ENCODE data around the gene AHSG. TPM values are rescaled to one million over a fixed set of nuclear protein-coding genes. Genes with fewer than 3 reads are reported as not detected.
"Not testable (repeated sequence)": the region's sequence is repeated elsewhere in the genome, so short reads cannot be mapped to it uniquely, and the experiment has no call there.

AHSG gene, protein sequence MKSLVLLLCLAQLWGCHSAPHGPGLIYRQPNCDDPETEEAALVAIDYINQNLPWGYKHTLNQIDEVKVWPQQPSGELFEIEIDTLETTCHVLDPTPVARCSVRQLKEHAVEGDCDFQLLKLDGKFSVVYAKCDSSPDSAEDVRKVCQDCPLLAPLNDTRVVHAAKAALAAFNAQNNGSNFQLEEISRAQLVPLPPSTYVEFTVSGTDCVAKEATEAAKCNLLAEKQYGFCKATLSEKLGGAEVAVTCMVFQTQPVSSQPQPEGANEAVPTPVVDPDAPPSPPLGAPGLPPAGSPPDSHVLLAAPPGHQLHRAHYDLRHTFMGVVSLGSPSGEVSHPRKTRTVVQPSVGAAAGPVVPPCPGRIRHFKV
- 0.15 TPM for polyA plus RNA-seq (2013, experiment 1 of 2)
- polyA plus RNA-seq (2013, experiment 2 of 2) = 0.11 TPM

DNA sequence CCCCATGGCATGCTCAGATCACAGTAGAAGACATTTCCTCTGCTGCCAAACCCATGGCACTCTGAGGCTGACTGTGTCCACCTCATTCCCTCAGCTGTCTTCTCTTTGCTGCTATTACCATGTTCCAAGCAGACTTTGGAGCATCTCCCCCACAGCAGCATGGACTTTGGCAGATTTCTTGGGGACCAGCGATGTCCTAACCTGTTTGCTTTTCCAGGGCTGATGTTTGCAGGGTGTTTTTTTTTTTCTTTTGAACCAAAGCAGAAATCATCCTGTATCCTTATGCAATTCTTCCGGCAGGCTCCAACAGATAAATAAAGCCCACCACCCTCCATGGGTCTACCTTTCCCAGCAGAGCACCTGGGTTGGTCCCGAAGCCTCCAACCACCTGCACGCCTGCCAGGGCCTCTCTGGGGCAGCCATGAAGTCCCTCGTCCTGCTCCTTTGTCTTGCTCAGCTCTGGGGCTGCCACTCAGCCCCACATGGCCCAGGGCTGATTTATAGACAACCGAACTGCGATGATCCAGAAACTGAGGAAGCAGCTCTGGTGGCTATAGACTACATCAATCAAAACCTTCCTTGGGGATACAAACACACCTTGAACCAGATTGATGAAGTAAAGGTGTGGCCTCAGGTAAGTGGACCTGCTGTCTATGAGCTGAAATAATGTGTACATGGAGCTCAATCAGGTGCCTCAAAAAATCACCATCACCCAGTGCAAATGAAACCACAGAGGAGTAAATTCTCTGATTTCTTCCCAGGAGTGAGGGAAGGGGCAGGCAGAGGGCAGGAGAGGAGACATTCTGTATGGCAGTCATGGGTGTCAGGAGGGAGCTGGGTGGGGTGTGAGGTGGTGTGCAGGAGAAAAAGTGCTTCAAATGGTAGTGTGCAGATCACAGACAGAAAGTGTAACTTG is at the start of gene AHSG:
Gene AHSG, plus strand, starts transcription at position 340 of the 916 bp plus-strand sequence. Its CDS starts 82 bp downstream, at position 422.
- Histone ChIP-seq H3K4me1 (ENCODE audit: control insufficient read depth, low read depth, low read length) (no peaks in the 10 kb centered on the region), H2BK15ac (replicated peaks; ENCODE audit: low read depth) (no peak within 1 kb of the TSS), H2BK5ac (ENCODE audit: low read length) (no peak within 1 kb of the TSS), H3K4ac (ENCODE audit: low read depth, low read length) (no peak within 1 kb of the TSS), H3K27ac (ENCODE audit: low read depth, low read length) (no peak within 1 kb of the TSS), H3K27me3 (ENCODE audit: insufficient read depth, low read length, poor library complexity) (no peaks in the 10 kb centered on the region), H3K36me3 (ENCODE audit: control insufficient read depth, insufficient read depth, low read length) (no peaks in the 10 kb centered on the region), H3K79me1 (ENCODE audit: low read length) (no peaks in the 10 kb centered on the region), H3K9ac (ENCODE audit: low read length) (no peak within 1 kb of the TSS), H3K4me2 (ENCODE audit: low read length) (no peak within 1 kb of the TSS), H3K56ac (ENCODE audit: low read length) (peak within 1 kb of the TSS; percentile 5), H3K4me3 (ENCODE audit: low read length) (no peak within 1 kb of the TSS), H3K18ac (ENCODE audit: low read length) (no peak within 1 kb of the TSS), H4K5ac (ENCODE audit: low read length) (no peak within 1 kb of the TSS), H2AK5ac (ENCODE audit: low read length) (no peak within 1 kb of the TSS), H3K23ac (ENCODE audit: low read length) (no peak within 1 kb of the TSS), H3K79me2 (ENCODE audit: control insufficient read depth, insufficient read depth, low read length) (no peaks in the 10 kb centered on the region), H2BK120ac (ENCODE audit: low read depth, low read length) (no peak within 1 kb of the TSS), H4K8ac (ENCODE audit: low read depth, low read length) (no peak within 1 kb of the TSS)
- DNase-seq = no peak
- no CpG with 5 or more reads among the region's 7 CpGs for WGBS (ENCODE audit: extremely low coverage, insufficient coverage, low lambda C conversion rate)

DNA sequence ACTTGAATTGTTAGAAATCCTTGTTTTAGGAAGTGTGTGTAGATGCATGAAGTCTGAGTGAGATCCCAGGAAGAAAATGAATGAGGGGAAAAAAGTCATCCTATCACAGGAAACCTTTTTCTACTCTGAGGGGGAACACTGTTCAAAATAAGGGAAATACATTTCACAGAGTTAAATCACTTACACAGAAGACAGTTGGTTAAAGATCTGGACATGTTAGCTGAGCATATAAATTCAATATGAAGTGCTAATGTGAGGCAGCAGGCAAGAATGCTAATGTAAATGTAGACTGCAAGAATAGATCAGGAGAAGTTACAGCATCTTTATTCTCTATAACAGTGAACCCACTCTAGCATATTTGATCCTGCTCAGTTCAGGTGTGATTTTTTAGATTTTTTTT is 48.3 kb upstream of the AHSG start:
- no peak overlapping the region for H3K23ac ChIP-seq (ENCODE audit: low read length)
- H3K18ac ChIP-seq (ENCODE audit: low read length) = no peak overlapping the region
- no peak overlapping the region for H3K27ac ChIP-seq (ENCODE audit: low read depth, low read length)
- no peak overlapping the region for H3K4me3 ChIP-seq (ENCODE audit: low read length)
- no peak overlapping the region for H4K5ac ChIP-seq (ENCODE audit: low read length)
- no peak overlapping the region for H2BK120ac ChIP-seq (ENCODE audit: low read depth, low read length)
- DNase-seq = no peak
- H3K79me1 ChIP-seq (ENCODE audit: low read length) = no peaks in the 10 kb centered on the region
- H3K9ac ChIP-seq (ENCODE audit: low read length) = no peak overlapping the region
- H3K79me2 ChIP-seq (ENCODE audit: control insufficient read depth, insufficient read depth, low read length) = peaks cover 2% of the 10 kb centered on the region
- no peak overlapping the region for H2BK5ac ChIP-seq (ENCODE audit: low read length)
- no peak overlapping the region for H2BK15ac ChIP-seq (replicated peaks; ENCODE audit: low read depth)
- no peak overlapping the region for H3K4ac ChIP-seq (ENCODE audit: low read depth, low read length)
- H3K56ac ChIP-seq (ENCODE audit: low read length) = no peak overlapping the region
- H2AK5ac ChIP-seq (ENCODE audit: low read length) = no peak overlapping the region
- no peaks in the 10 kb centered on the region for H3K27me3 ChIP-seq (ENCODE audit: insufficient read depth, low read length, poor library complexity)
- H3K36me3 ChIP-seq (ENCODE audit: control insufficient read depth, insufficient read depth, low read length) = no peaks in the 10 kb centered on the region
- peaks cover 2% of the 10 kb centered on the region for H3K4me1 ChIP-seq (ENCODE audit: control insufficient read depth, low read depth, low read length)
- no peak overlapping the region for H3K4me2 ChIP-seq (ENCODE audit: low read length)
- no peak overlapping the region for H4K8ac ChIP-seq (ENCODE audit: low read depth, low read length)

DNA sequence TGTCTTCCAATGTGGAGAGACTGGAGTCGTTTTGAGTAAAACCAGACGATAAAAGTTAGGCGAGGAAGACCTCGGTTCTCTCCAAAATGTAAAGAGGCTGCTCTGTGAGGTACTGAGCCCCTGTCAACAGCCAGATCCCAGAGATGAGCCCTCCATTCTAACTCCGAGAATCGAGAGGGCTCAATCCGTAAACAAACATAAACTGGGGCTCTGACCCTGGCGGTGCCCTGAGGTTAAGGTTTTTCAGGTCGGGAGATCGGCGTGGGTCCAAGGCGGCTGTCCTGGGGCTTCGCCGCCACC is 46.1 kb upstream of the AHSG start:
- Histone ChIP-seq H3K4me2 (ENCODE audit: low read length) (peak overlapping the region; percentile 91), H4K8ac (ENCODE audit: low read depth, low read length) (no peak overlapping the region), H4K5ac (ENCODE audit: low read length) (peak overlapping the region; percentile 39), H3K56ac (ENCODE audit: low read length) (peak overlapping the region; percentile 99), H3K9ac (ENCODE audit: low read length) (peak overlapping the region; percentile 99), H2BK120ac (ENCODE audit: low read depth, low read length) (no peak overlapping the region), H3K36me3 (ENCODE audit: control insufficient read depth, insufficient read depth, low read length) (no peaks in the 10 kb centered on the region), H3K27me3 (ENCODE audit: insufficient read depth, low read length, poor library complexity) (no peaks in the 10 kb centered on the region), H3K23ac (ENCODE audit: low read length) (no peak overlapping the region), H3K4me3 (ENCODE audit: low read length) (peak overlapping the region; percentile 97), H3K4me1 (ENCODE audit: control insufficient read depth, low read depth, low read length) (peaks cover 2% of the 10 kb centered on the region), H3K79me1 (ENCODE audit: low read length) (peaks cover 5% of the 10 kb centered on the region), H2BK15ac (replicated peaks; ENCODE audit: low read depth) (no peak overlapping the region), H3K79me2 (ENCODE audit: control insufficient read depth, insufficient read depth, low read length) (peaks cover 11% of the 10 kb centered on the region), H3K4ac (ENCODE audit: low read depth, low read length) (no peak overlapping the region), H3K18ac (ENCODE audit: low read length) (peak overlapping the region; percentile 20), H2BK5ac (ENCODE audit: low read length) (no peak overlapping the region), H3K27ac (ENCODE audit: low read depth, low read length) (peak overlapping the region; percentile 87), H2AK5ac (ENCODE audit: low read length) (no peak overlapping the region)
- no peak for DNase-seq
- no CpG with 5 or more reads among the region's 14 CpGs for WGBS (ENCODE audit: extremely low coverage, insufficient coverage, low lambda C conversion rate)

DNA sequence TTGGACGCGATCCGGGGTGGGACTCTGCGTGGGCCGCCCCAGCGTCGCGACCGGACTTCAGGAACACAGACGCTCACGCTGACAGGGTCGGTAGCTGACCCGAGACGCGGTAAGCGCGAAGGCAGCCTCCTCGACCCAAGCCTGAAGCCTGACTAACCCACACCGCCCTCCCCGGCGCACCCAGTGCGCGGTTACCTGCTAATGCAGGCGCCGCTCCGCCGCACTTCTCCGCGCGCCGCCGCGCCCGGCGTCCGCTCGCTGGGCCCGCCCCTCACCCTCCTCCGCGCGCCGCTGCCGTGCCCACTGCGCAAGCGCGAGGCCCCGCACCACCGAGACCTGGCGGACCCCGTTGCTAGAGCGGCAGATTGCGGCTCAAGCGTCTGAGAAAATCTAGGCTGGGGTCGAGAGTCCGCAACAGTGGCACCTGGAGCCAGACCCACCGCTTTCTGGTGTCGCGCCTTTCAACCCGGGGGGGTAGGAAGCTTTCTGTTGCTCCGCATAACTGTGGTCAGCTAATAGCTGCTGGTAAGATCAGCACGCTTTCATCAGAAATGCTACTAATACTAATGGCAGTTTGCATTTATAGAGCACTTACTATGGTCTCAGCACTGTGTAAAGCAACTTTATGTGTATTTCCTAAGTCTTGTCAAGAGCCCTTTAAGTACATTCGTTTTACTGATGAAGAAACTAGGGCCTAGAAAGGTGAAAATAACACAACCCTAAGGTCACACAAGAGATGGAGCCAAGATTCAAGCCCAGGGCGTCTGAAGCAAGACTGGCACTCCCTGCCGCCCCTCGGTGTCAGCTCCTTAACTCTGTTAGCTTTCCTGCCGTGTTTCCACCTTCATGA is 45.6 kb upstream of the AHSG start, which contains the start of gene TBCCD1:
Gene TBCCD1, minus strand, starts transcription at position 268 of the 850 bp plus-strand sequence. CDS start 3,010 bp downstream, outside the sequence.
- peak within 1 kb of the TSS; percentile 87 for H3K27ac ChIP-seq (ENCODE audit: low read depth, low read length)

DNA sequence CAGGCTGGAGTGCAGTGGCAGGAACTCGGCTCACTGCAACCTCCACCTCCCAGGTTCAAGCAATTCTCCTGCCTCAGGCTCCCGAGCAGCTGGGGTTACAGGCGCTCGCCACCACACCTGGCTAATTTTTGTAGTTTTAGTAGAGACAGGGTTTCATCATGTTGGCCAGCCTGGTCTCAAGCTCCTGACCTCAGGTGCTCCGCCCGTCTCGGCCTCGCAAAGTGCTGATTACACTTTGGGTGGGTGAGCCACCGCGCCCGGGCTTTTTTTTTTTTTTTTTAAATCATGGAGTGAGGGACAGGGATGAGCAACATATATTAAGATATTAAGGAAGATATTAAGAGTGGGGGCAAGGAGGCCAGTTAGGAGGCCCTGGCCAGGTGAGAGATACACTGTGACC is 43.5 kb upstream of the AHSG start:
- H2BK120ac ChIP-seq (ENCODE audit: low read depth, low read length); H3K79me1 ChIP-seq (ENCODE audit: low read length); H3K27me3 ChIP-seq (ENCODE audit: insufficient read depth, low read length, poor library complexity); H3K18ac ChIP-seq (ENCODE audit: low read length); H2BK15ac ChIP-seq (replicated peaks; ENCODE audit: low read depth); H3K4me3 ChIP-seq (ENCODE audit: low read length); H3K4me2 ChIP-seq (ENCODE audit: low read length); H3K23ac ChIP-seq (ENCODE audit: low read length); H4K5ac ChIP-seq (ENCODE audit: low read length); H3K36me3 ChIP-seq (ENCODE audit: control insufficient read depth, insufficient read depth, low read length); DNase-seq; H3K27ac ChIP-seq (ENCODE audit: low read depth, low read length); H3K56ac ChIP-seq (ENCODE audit: low read length); H3K4me1 ChIP-seq (ENCODE audit: control insufficient read depth, low read depth, low read length); H2BK5ac ChIP-seq (ENCODE audit: low read length); H3K4ac ChIP-seq (ENCODE audit: low read depth, low read length); H4K8ac ChIP-seq (ENCODE audit: low read depth, low read length); H2AK5ac ChIP-seq (ENCODE audit: low read length): not testable (repeated sequence)
- Histone ChIP-seq H3K9ac (ENCODE audit: low read length) (peak overlapping the region; percentile 72), H3K79me2 (ENCODE audit: control insufficient read depth, insufficient read depth, low read length) (peaks cover 12% of the 10 kb centered on the region)
- WGBS (ENCODE audit: extremely low coverage, insufficient coverage, low lambda C conversion rate) = no CpG with 5 or more reads among the region's 11 CpGs

More for the DNA sequence above, 45.6 kb upstream of the AHSG start, which contains the start of gene TBCCD1:
- peaks cover 5% of the 10 kb centered on the region for H3K79me1 ChIP-seq (ENCODE audit: low read length)
- H2BK5ac ChIP-seq (ENCODE audit: low read length) = peak within 1 kb of the TSS; percentile 62
- H3K56ac ChIP-seq (ENCODE audit: low read length) = peak within 1 kb of the TSS; percentile 99
- no peak within 1 kb of the TSS for H2BK120ac ChIP-seq (ENCODE audit: low read depth, low read length)
- no peak within 1 kb of the TSS for H3K23ac ChIP-seq (ENCODE audit: low read length)
- no peaks in the 10 kb centered on the region for H3K36me3 ChIP-seq (ENCODE audit: control insufficient read depth, insufficient read depth, low read length)
- H2AK5ac ChIP-seq (ENCODE audit: low read length) = no peak within 1 kb of the TSS
- peak; percentile 95 for DNase-seq
- peak within 1 kb of the TSS; percentile 93 for H4K8ac ChIP-seq (ENCODE audit: low read depth, low read length)
- H3K4me3 ChIP-seq (ENCODE audit: low read length) = peak within 1 kb of the TSS; percentile 97
- H3K4me2 ChIP-seq (ENCODE audit: low read length) = peak within 1 kb of the TSS; percentile 91
- no peaks in the 10 kb centered on the region for H3K27me3 ChIP-seq (ENCODE audit: insufficient read depth, low read length, poor library complexity)
- H3K18ac ChIP-seq (ENCODE audit: low read length) = peak within 1 kb of the TSS; percentile 20
- no peak within 1 kb of the TSS for H2BK15ac ChIP-seq (replicated peaks; ENCODE audit: low read depth)
- H3K79me2 ChIP-seq (ENCODE audit: control insufficient read depth, insufficient read depth, low read length) = peaks cover 12% of the 10 kb centered on the region
- peak within 1 kb of the TSS; percentile 84 for H4K5ac ChIP-seq (ENCODE audit: low read length)
- peak within 1 kb of the TSS; percentile 99 for H3K9ac ChIP-seq (ENCODE audit: low read length)
- peaks cover 2% of the 10 kb centered on the region for H3K4me1 ChIP-seq (ENCODE audit: control insufficient read depth, low read depth, low read length)
- H3K4ac ChIP-seq (ENCODE audit: low read depth, low read length) = no peak within 1 kb of the TSS
- no CpG with 5 or more reads among the region's 66 CpGs for WGBS (ENCODE audit: extremely low coverage, insufficient coverage, low lambda C conversion rate)
